HL-60 (cell line): ENCODE results near the gene MRPS35.

Source experiments
- CTCF ChIP-seq: IDR thresholded peaks from one replicate; pipeline ENCODE4 v1.5.1; 2011; ENCODE audit warnings: low read length, control low read depth, inconsistent platforms; ENCODE audit not compliant: insufficient read depth
- POLR2AphosphoS5 ChIP-seq: IDR thresholded peaks from 2 replicates; pipeline ENCODE4 v1.6.1; 2012; ENCODE audit warnings: low read depth

DNA sequence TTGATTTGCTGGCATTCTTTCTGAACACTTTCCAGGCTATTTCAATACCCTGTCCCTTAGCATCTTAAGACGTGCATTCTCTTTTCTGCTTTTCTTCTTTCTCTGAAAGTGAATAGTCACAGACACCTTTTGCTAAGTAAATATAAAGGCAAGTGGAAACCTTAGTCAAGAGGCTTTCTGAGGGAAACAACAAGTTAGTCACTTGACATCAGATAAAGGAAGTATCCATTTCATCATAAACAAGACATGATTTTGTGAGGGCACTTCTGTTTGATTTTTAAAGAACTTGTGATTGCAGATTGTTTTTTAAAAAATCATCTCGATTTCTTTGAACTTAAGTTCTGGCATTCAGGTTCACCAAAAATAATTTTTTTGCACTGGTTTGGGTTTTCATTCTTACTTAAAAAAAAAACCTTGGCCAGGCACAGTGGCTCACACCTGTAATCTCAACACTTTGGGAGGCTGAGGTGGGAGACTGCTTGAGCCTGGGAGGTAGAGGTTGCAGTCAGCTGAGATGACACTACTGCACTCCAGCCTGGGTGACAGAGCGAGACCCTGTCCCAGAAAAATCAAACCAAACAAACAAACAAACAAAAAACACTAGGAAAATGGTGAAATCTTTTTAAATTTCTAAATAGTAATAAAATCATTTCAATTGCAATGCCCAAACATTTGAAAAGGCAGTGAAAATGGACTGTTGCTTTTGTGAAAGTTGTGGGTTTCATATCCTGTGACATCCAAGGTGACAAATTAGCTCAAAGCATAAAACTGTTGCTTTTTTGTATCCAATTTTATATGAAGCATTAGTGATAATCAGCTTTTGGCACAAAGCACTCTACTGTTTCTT is 61.1 kb downstream of the MRPS35 start:
- TF ChIP-seq CTCF, result no peak
- TF ChIP-seq POLR2AphosphoS5, result no peak
